ENCODE measurements around the gene SLC7A11.

Gene SLC7A11

DNA sequence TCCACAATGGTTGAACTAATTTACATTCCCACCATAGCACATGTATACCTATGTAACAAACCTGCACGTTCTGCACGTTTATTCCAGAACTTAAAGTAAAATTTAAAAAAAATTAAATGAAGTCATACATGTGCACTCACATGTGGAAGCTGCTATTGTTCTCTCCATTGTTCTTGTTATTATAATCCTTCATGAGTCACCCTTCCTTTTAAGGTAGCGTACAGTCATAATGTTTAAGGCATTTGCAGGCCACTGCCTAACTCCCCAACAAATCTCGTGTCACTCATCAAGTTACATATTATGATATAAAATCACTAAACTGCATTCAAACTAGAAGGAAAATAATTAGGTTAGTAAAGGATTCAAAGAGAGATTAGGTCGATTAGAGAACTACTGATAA, 63.6 kb downstream of the SLC7A11 start:
- Histone ChIP-seq H3K36me3 (ENCODE audit: control insufficient read depth in 1 of 2, insufficient read depth in 2 of 2, low read length in 2 of 2) (no peaks in the 10 kb centered on the region), H3K27ac (ENCODE audit: low read depth, low read length) (no peak overlapping the region), H3K9me3 (ENCODE audit: control insufficient read depth in 1 of 2, low read length in 2 of 2) (no peaks in the 10 kb centered on the region), H3K27me3 (ENCODE audit: control insufficient read depth in 1 of 2, insufficient read depth in 2 of 2, low read length in 2 of 2) (no peaks in the 10 kb centered on the region), H3K9ac (ENCODE audit: low read depth in 1 of 2, low read length in 2 of 2) (no peak overlapping the region), H3K4me1 (ENCODE audit: control insufficient read depth in 1 of 2, insufficient read depth in 2 of 2, low read length in 2 of 2) (no peaks in the 10 kb centered on the region), H3K4me3 (ENCODE audit: low read depth in 1 of 2, low read length in 2 of 2) (no peak overlapping the region)

DNA sequence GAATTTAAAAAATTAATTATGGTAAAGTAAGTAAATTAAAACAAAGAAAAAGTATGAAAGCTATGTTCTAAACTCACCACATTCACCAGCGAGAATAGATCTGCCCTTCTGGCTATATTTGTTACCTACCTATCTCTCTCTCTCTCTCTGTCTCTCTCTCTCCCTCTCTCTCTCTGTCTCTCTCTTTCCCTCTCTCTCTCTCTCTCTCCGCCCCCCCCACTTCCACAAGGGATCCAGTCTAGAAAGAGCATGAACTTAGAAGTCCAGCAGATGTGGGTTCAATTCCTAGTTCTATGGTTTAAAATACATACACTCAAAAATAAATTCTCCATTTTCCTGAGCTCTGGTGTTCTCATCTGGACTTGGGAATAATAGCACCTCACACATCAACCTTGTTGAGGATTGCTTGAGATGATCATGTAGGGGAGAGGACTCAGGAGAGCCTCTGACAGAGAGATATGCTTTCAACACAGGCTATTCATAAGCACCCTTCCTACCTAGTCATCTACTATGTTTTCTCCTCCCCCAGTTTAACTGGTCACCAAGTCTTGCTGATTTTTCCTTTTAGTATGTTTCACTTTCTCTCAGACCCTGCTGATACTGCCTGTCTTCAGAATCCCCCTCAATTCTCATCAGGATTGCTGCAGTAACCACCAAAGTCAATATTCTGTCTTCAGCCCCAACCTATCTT, 64.7 kb downstream of the SLC7A11 start:
- Histone ChIP-seq H3K9me3 (ENCODE audit: control insufficient read depth in 1 of 2, low read length in 2 of 2) (no peaks in the 10 kb centered on the region), H3K27ac (ENCODE audit: low read depth, low read length) (no peak overlapping the region), H3K36me3 (ENCODE audit: control insufficient read depth in 1 of 2, insufficient read depth in 2 of 2, low read length in 2 of 2) (no peaks in the 10 kb centered on the region), H3K4me1 (ENCODE audit: control insufficient read depth in 1 of 2, insufficient read depth in 2 of 2, low read length in 2 of 2) (no peaks in the 10 kb centered on the region), H3K9ac (ENCODE audit: low read depth in 1 of 2, low read length in 2 of 2) (no peak overlapping the region), H3K27me3 (ENCODE audit: control insufficient read depth in 1 of 2, insufficient read depth in 2 of 2, low read length in 2 of 2) (no peaks in the 10 kb centered on the region), H3K4me3 (ENCODE audit: low read depth in 1 of 2, low read length in 2 of 2) (no peak overlapping the region)

DNA sequence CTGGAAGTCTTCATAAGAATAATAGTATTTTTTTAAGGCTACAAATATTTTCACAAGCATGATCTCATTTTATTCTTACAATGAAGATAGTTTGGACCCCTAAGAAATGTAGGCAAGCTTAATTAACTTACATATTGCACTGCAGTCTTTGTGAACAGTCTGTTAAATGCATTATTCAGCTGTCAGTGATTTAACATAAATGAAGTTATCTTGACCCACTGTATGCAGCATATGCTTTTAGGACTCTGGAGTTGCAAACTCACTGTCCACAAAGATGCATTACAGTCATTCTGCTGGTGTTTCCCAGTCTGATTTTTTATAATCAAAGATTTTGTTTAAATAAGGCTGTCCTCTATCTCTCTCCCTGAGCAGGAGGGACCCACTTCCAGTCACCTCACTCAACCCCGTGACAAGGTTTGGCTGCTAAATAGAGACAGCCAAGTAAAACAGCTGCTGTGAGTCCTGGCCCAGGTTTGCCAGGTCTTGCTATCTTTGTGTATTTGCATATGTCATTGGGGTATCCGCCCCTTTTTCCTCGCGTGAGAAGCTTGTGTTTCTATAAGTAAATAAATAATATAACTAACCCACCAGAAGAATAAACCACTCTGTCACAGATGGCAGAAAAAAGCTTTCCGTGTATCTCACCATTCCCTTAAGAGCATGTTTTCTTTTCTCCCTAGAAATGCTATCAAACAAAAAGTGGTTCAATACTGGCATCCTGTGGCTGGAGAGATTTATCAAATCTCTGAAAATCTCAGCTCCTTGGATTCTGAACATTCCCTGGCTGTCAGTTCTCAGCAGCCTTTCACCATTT, 67.0 kb downstream of the SLC7A11 start:
- no peak overlapping the region for H3K27ac ChIP-seq (ENCODE audit: low read depth, low read length)
- H3K9ac ChIP-seq (ENCODE audit: low read depth in 1 of 2, low read length in 2 of 2): no peak overlapping the region
- no peaks in the 10 kb centered on the region for H3K4me1 ChIP-seq (ENCODE audit: control insufficient read depth in 1 of 2, insufficient read depth in 2 of 2, low read length in 2 of 2)
- no peaks in the 10 kb centered on the region for H3K36me3 ChIP-seq (ENCODE audit: control insufficient read depth in 1 of 2, insufficient read depth in 2 of 2, low read length in 2 of 2)
- H3K27me3 ChIP-seq (ENCODE audit: control insufficient read depth in 1 of 2, insufficient read depth in 2 of 2, low read length in 2 of 2): no peaks in the 10 kb centered on the region
- no peak overlapping the region for H3K4me3 ChIP-seq (ENCODE audit: low read depth in 1 of 2, low read length in 2 of 2)
- H3K9me3 ChIP-seq (ENCODE audit: control insufficient read depth in 1 of 2, low read length in 2 of 2): no peaks in the 10 kb centered on the region

DNA sequence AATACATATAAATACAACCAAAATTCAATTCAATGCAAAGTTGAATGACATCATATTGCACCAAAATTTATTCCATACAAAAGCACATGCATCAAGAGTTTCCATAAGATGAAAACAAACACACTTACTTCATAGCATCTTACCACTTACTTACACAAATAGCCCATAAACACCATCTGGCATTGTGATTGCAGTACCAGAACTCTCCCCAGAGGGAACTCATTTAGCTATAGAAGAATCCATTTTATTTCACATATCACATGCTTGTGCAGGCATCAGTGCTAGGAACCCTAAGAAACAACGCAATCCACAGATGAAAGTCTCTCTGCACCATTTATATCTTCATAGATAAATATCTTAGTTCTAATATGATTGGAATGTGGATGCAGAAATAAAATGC, 77.9 kb downstream of the SLC7A11 start:
- no peak overlapping the region for H3K4me3 ChIP-seq (ENCODE audit: low read depth in 1 of 2, low read length in 2 of 2)
- H3K4me1 ChIP-seq (ENCODE audit: control insufficient read depth in 1 of 2, insufficient read depth in 2 of 2, low read length in 2 of 2): no peaks in the 10 kb centered on the region
- no peak overlapping the region for H3K9ac ChIP-seq (ENCODE audit: low read depth in 1 of 2, low read length in 2 of 2)
- H3K9me3 ChIP-seq (ENCODE audit: control insufficient read depth in 1 of 2, low read length in 2 of 2): no peaks in the 10 kb centered on the region
- no peak overlapping the region for H3K27ac ChIP-seq (ENCODE audit: low read depth, low read length)
- H3K27me3 ChIP-seq (ENCODE audit: control insufficient read depth in 1 of 2, insufficient read depth in 2 of 2, low read length in 2 of 2): no peaks in the 10 kb centered on the region
- H3K36me3 ChIP-seq (ENCODE audit: control insufficient read depth in 1 of 2, insufficient read depth in 2 of 2, low read length in 2 of 2): no peaks in the 10 kb centered on the region

DNA sequence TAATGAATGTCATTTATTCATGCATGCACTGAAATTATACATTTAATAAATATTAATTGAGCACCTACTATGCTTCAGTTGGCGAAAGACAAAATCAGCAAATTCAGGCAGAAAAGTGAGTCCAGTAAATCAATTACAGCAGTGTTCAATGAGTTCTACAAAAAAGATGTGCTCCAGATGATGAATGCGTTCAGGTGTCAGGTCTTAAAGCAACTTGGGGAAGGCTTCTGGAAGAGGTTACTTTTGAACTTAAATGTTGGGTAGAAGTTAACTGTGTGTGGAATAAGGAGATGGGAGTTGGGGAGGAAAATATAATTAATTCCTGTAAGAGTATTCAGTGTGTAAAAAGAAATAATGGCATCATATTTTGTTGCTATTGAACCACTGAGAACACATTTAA, 79.0 kb downstream of the SLC7A11 start:
- no peak overlapping the region for H3K9ac ChIP-seq (ENCODE audit: low read depth in 1 of 2, low read length in 2 of 2)
- no peak overlapping the region for H3K4me3 ChIP-seq (ENCODE audit: low read depth in 1 of 2, low read length in 2 of 2)
- H3K4me1 ChIP-seq (ENCODE audit: control insufficient read depth in 1 of 2, insufficient read depth in 2 of 2, low read length in 2 of 2): no peaks in the 10 kb centered on the region
- no peaks in the 10 kb centered on the region for H3K27me3 ChIP-seq (ENCODE audit: control insufficient read depth in 1 of 2, insufficient read depth in 2 of 2, low read length in 2 of 2)
- no peaks in the 10 kb centered on the region for H3K9me3 ChIP-seq (ENCODE audit: control insufficient read depth in 1 of 2, low read length in 2 of 2)
- H3K27ac ChIP-seq (ENCODE audit: low read depth, low read length): no peak overlapping the region
- H3K36me3 ChIP-seq (ENCODE audit: control insufficient read depth in 1 of 2, insufficient read depth in 2 of 2, low read length in 2 of 2): no peaks in the 10 kb centered on the region

DNA sequence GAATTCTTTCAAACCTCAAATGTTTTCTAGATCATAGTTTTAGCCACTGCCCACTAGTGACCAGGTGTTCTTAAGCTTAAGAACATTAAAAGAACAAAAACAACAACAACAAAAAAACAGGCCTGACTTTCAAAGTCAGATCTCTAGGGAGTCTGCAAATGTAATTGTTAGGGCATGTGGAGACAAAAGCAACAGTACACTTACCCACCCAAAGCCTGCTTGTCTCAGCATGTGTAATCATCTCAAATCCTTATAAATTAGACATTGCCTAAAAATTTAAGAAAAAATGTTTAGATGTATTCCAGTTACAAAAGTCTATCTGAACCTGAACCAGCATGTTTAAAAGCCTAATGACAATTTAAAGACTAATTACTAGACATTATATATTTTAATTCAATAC, 79.9 kb downstream of the SLC7A11 start:
- H3K27ac ChIP-seq (ENCODE audit: low read depth, low read length): no peak overlapping the region
- H3K27me3 ChIP-seq (ENCODE audit: control insufficient read depth in 1 of 2, insufficient read depth in 2 of 2, low read length in 2 of 2): no peaks in the 10 kb centered on the region
- no peak overlapping the region for H3K4me3 ChIP-seq (ENCODE audit: low read depth in 1 of 2, low read length in 2 of 2)
- H3K9me3 ChIP-seq (ENCODE audit: control insufficient read depth in 1 of 2, low read length in 2 of 2): no peaks in the 10 kb centered on the region
- no peaks in the 10 kb centered on the region for H3K4me1 ChIP-seq (ENCODE audit: control insufficient read depth in 1 of 2, insufficient read depth in 2 of 2, low read length in 2 of 2)
- H3K36me3 ChIP-seq (ENCODE audit: control insufficient read depth in 1 of 2, insufficient read depth in 2 of 2, low read length in 2 of 2): no peaks in the 10 kb centered on the region
- no peak overlapping the region for H3K9ac ChIP-seq (ENCODE audit: low read depth in 1 of 2, low read length in 2 of 2)

DNA sequence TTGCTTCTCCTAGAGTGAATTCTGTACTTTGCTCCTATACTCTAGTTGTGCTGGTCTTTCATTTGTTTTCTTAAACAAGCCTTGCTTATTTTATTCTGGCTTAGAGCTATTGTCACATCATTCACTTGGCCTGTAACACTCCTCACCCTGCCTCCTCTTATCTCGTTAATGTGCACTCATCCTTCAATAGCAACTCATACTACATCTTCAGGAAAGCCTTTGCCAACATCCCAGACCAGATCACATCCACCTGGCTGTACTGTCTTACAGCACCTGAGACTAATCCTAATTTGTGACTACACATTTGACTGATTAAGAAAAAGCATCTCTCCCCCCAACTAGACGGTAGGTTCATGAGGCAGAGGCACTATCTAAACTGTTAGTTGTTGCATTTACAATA, 80.8 kb downstream of the SLC7A11 start:
- Histone ChIP-seq H3K27me3 (ENCODE audit: control insufficient read depth in 1 of 2, insufficient read depth in 2 of 2, low read length in 2 of 2) (no peaks in the 10 kb centered on the region), H3K4me1 (ENCODE audit: control insufficient read depth in 1 of 2, insufficient read depth in 2 of 2, low read length in 2 of 2) (no peaks in the 10 kb centered on the region), H3K4me3 (ENCODE audit: low read depth in 1 of 2, low read length in 2 of 2) (no peak overlapping the region), H3K9ac (ENCODE audit: low read depth in 1 of 2, low read length in 2 of 2) (no peak overlapping the region), H3K36me3 (ENCODE audit: control insufficient read depth in 1 of 2, insufficient read depth in 2 of 2, low read length in 2 of 2) (no peaks in the 10 kb centered on the region), H3K27ac (ENCODE audit: low read depth, low read length) (no peak overlapping the region), H3K9me3 (ENCODE audit: control insufficient read depth in 1 of 2, low read length in 2 of 2) (no peaks in the 10 kb centered on the region)

DNA sequence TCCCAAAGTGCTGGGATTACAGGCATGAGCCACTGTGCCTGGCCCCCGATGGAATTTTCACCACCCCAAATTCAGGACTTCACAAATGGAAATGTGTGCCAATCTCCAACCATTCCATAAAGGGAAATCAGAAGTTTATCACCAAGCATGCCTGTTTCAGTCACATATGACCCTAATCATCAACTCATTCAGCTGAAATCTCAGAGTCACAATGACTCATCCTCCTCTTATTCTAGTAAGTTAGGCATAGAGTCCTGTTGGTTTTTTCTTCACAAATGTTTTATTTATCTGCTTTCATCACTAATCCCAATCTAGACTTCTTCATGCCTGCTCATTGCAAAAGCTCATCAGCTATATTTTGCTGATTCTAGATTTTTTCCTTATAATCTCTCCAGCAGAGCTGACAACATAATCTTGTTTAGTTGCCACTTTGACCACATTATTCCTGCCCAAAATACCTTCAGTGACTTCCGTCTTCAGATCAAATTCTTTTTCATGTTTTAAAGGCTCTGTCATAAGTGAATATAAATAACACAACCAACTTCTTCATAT, 83.3 kb downstream of the SLC7A11 start:
- Histone ChIP-seq H3K9ac (ENCODE audit: low read depth in 1 of 2, low read length in 2 of 2) (no peak overlapping the region), H3K4me3 (ENCODE audit: low read depth in 1 of 2, low read length in 2 of 2) (no peak overlapping the region), H3K9me3 (ENCODE audit: control insufficient read depth in 1 of 2, low read length in 2 of 2) (no peaks in the 10 kb centered on the region), H3K27me3 (ENCODE audit: control insufficient read depth in 1 of 2, insufficient read depth in 2 of 2, low read length in 2 of 2) (no peaks in the 10 kb centered on the region), H3K4me1 (ENCODE audit: control insufficient read depth in 1 of 2, insufficient read depth in 2 of 2, low read length in 2 of 2) (no peaks in the 10 kb centered on the region), H3K27ac (ENCODE audit: low read depth, low read length) (no peak overlapping the region), H3K36me3 (ENCODE audit: control insufficient read depth in 1 of 2, insufficient read depth in 2 of 2, low read length in 2 of 2) (no peaks in the 10 kb centered on the region)

DNA sequence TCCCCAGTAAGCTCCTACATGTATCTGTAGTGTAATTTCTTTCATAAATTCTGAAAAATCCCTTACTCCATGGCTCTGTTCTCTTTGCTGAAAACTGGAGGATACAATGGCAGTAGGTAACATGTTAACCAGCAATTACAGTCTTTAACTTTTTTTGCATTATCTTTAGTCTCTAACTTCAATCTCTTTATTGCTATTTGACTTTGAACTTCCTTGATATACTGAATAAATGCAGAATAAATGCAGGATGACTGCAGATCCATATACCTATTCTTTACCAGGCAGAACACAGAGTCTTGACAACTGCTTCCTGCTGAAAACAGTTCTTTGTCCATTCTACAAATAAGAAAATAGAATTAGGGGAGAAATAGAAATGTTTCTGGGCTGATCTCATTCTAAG, 101.3 kb downstream of the SLC7A11 start:
- no peak overlapping the region for H3K4me3 ChIP-seq (ENCODE audit: low read depth in 1 of 2, low read length in 2 of 2)
- no peaks in the 10 kb centered on the region for H3K9me3 ChIP-seq (ENCODE audit: control insufficient read depth in 1 of 2, low read length in 2 of 2)
- H3K9ac ChIP-seq (ENCODE audit: low read depth in 1 of 2, low read length in 2 of 2): no peak overlapping the region
- H3K27ac ChIP-seq (ENCODE audit: low read depth, low read length): no peak overlapping the region
- H3K36me3 ChIP-seq (ENCODE audit: control insufficient read depth in 1 of 2, insufficient read depth in 2 of 2, low read length in 2 of 2): no peaks in the 10 kb centered on the region
- H3K4me1 ChIP-seq (ENCODE audit: control insufficient read depth in 1 of 2, insufficient read depth in 2 of 2, low read length in 2 of 2): no peaks in the 10 kb centered on the region
- no peaks in the 10 kb centered on the region for H3K27me3 ChIP-seq (ENCODE audit: control insufficient read depth in 1 of 2, insufficient read depth in 2 of 2, low read length in 2 of 2)

DNA sequence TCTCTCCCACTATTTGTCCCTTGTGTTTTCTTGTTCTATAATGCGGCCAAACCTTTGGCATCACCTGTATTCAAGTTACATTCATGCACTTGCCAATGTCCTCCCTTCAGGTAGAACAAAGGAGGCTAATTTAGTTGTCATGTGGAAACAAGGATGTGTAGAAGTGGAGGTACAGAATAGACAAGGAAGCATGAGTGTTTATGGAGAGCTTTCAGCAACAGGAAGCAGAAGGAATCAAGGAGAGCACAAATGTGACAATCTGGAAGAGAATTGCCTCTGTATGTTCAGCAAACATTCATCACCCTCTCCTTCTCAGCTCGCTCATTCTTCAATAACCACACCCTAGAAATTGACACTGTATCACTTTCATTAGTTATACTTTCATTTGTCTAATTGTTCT, 103.4 kb downstream of the SLC7A11 start:
- H3K9ac ChIP-seq (ENCODE audit: low read depth in 1 of 2, low read length in 2 of 2): no peak overlapping the region

More for the DNA sequence above, 103.4 kb downstream of the SLC7A11 start:
- H3K27me3 ChIP-seq (ENCODE audit: control insufficient read depth in 1 of 2, insufficient read depth in 2 of 2, low read length in 2 of 2): no peaks in the 10 kb centered on the region
- no peak overlapping the region for H3K27ac ChIP-seq (ENCODE audit: low read depth, low read length)
- H3K4me1 ChIP-seq (ENCODE audit: control insufficient read depth in 1 of 2, insufficient read depth in 2 of 2, low read length in 2 of 2): no peaks in the 10 kb centered on the region
- H3K36me3 ChIP-seq (ENCODE audit: control insufficient read depth in 1 of 2, insufficient read depth in 2 of 2, low read length in 2 of 2): no peaks in the 10 kb centered on the region
- no peaks in the 10 kb centered on the region for H3K9me3 ChIP-seq (ENCODE audit: control insufficient read depth in 1 of 2, low read length in 2 of 2)
- H3K4me3 ChIP-seq (ENCODE audit: low read depth in 1 of 2, low read length in 2 of 2): no peak overlapping the region
